ENCODE results near the gene P2RY8. TPM values are rescaled to one million over a fixed set of nuclear protein-coding genes. Genes with fewer than 3 reads are reported as not detected.

The P2RY8 gene
- total and polyA plus RNA-seq, 2 of the 4 experiments (the other 2 are of a cell fraction): not detected

GRCh38 chrX:1418901-1419544, 118.0 kb downstream of the P2RY8 start:
- dilution Hi-C loops (cut with HindIII; ENCODE audit: low sequenced_read_pairs, unreplicated experiment): no loop called here
- no peak for ATAC-seq (ENCODE audit: low read depth)
- in situ Hi-C loops (cut with MboI; ENCODE audit: low sequenced_read_pairs): no loop called here

More at GRCh38 chrX:1418901-1419544, 118.0 kb downstream of the P2RY8 start:
- Histone ChIP-seq H3K9me3 (ENCODE audit: control insufficient read depth, insufficient read depth, low read length) (peaks cover 27% of the 10 kb centered on the region), H4K20me1 (ENCODE audit: insufficient read depth, low read length) (no peaks in the 10 kb centered on the region; the same call in 1 of the 2 replicates), H2BK20ac (ENCODE audit: low read depth, low read length) (no peak overlapping the region), H3K27ac (ENCODE audit: insufficient read depth, low read length) (no peak overlapping the region), H2AFZ (replicated peaks; ENCODE audit: low read length, poor library complexity) (no peak overlapping the region), H3K36me3 (ENCODE audit: control insufficient read depth, insufficient read depth, low read length) (peaks cover 67% of the 10 kb centered on the region), H3K79me1 (ENCODE audit: low read depth in 1 of 2, low read length in 2 of 2) (no peaks in the 10 kb centered on the region; a peak in 1 of 4 replicates), H3K56ac (ENCODE audit: extremely low read depth, insufficient read depth, low read length) (no peak overlapping the region), H2BK15ac (ENCODE audit: low read depth, low read length) (no peak overlapping the region), H3K18ac (ENCODE audit: low read depth, low read length) (no peak overlapping the region), H3K4ac (ENCODE audit: low read depth, low read length) (no peak overlapping the region), H3K4me2 (ENCODE audit: low read depth, low read length) (no peak overlapping the region), H3K4me1 (ENCODE audit: control insufficient read depth, insufficient read depth, low read length) (no peaks in the 10 kb centered on the region), H4K91ac (ENCODE audit: insufficient read depth, low read depth, low read length) (no peak overlapping the region), H3K23ac (ENCODE audit: low read depth, low read length) (no peak overlapping the region), H3K4me3 (ENCODE audit: insufficient read depth, low read depth, low read length) (no peak overlapping the region), H2AK5ac (ENCODE audit: low read depth, low read length) (no peak overlapping the region), H4K5ac (ENCODE audit: low read depth, low read length) (no peak overlapping the region), H3K9ac (ENCODE audit: low read depth, low read length) (no peak overlapping the region), H3K9me1 (ENCODE audit: insufficient read depth, low read length) (0 out of 2 replicates have a peak, but pooled peaks cover 6% of the 10 kb centered on the region), H4K8ac (ENCODE audit: low read depth in 2 of 2, low read length in 2 of 2) (no peak overlapping the region), H2BK5ac (ENCODE audit: low read depth, low read length, poor library complexity, severe bottlenecking) (no peak overlapping the region), H2BK120ac (ENCODE audit: low read depth, low read length) (no peak overlapping the region), H3K14ac (replicated peaks; ENCODE audit: low read depth, low read length) (no peak overlapping the region), H2AK9ac (replicated peaks; ENCODE audit: low read depth, low read length, poor library complexity) (no peak overlapping the region), H3K27me3 (ENCODE audit: control insufficient read depth, insufficient read depth, low read length) (no peaks in the 10 kb centered on the region)
- WGBS, 2 experiments (ENCODE audit: extremely low coverage in 2 of 2, insufficient read length in 1 of 2): 97% methylated on average over 15 of the region's 29 CpGs; no CpG with 5 or more reads in 1 of the 2 experiments
- DNase-seq: no peak
- ChIA-PET POLR2A (ENCODE audit: unreplicated experiment) (no interaction called here), CTCF (no interaction called here)
- BruUV-seq (replicated peaks): no TSS peak
- TF ChIP-seq NFE2L2 (IDR thresholded peaks at IDR 0.05; ENCODE audit: low read depth, low read length) (no peak), USF2 (IDR thresholded peaks at IDR 0.05; ENCODE audit: low read depth, low read length) (no peak)
- intact Hi-C loops (cut with micrococcal nuclease): no loop called here
